Globus pallidus (tissue), 1 donor: Measurements from ENCODE around the gene MED27.
A peak's percentile ranks its signal among the peaks of the same experiment; 100 is the strongest.
"Not testable (repeated sequence)": the region's sequence is repeated elsewhere in the genome, so short reads cannot be mapped to it uniquely, and the experiment has no call there.

Source experiments
- DNase-seq: peaks from one replicate; pipeline ENCODE4 v3.0.0-alpha.2; 2015; ENCODE audit warnings: low spot score

Gene MED27

GRCh38 chr9:132018957-132019405, 60.7 kb downstream of the MED27 start:
- peak; percentile 87 for DNase-seq

GRCh38 chr9:132016456-132016855, 63.2 kb downstream of the MED27 start:
- DNase-seq = no peak

- no peak for DNase-seq
Measured at GRCh38 chr9:132015866-132016265, 63.8 kb downstream of the MED27 start.

GRCh38 chr9:132014218-132014805, 65.4 kb downstream of the MED27 start:
- DNase-seq = no peak

- no peak for DNase-seq
Measured at GRCh38 chr9:132012704-132013357, 66.8 kb downstream of the MED27 start.

GRCh38 chr9:132011896-132012295, 67.8 kb downstream of the MED27 start:
- DNase-seq = no peak

- DNase-seq = no peak
Measured at GRCh38 chr9:132011309-132011708, 68.4 kb downstream of the MED27 start.

GRCh38 chr9:132010201-132010600, 69.5 kb downstream of the MED27 start:
- DNase-seq = not testable (repeated sequence)

GRCh38 chr9:132008855-132009812, 70.5 kb downstream of the MED27 start:
- DNase-seq = no peak

GRCh38 chr9:132008184-132008803, 71.4 kb downstream of the MED27 start:
- no peak for DNase-seq

GRCh38 chr9:132007371-132008025, 72.2 kb downstream of the MED27 start:
- no peak for DNase-seq

GRCh38 chr9:132006677-132007370, 72.8 kb downstream of the MED27 start:
- no peak for DNase-seq

GRCh38 chr9:132005899-132006298, 73.8 kb downstream of the MED27 start:
- DNase-seq = no peak

GRCh38 chr9:132004323-132004722, 75.3 kb downstream of the MED27 start:
- no peak for DNase-seq

- no peak for DNase-seq
Measured at GRCh38 chr9:132003896-132004295, 75.8 kb downstream of the MED27 start.

GRCh38 chr9:132003319-132003704, 76.4 kb downstream of the MED27 start:
- no peak for DNase-seq

- DNase-seq = no peak
Measured at GRCh38 chr9:132002643-132003318, 76.9 kb downstream of the MED27 start.

GRCh38 chr9:132001567-132001966, 78.1 kb downstream of the MED27 start:
- DNase-seq = no peak

- no peak for DNase-seq
Measured at GRCh38 chr9:132000659-132001058, 79.0 kb downstream of the MED27 start.

GRCh38 chr9:131999692-132000551, 79.7 kb downstream of the MED27 start:
- DNase-seq = no peak
